H1 (cell line): ENCODE results near the gene ZNF526. TPM values are rescaled to one million over a fixed set of nuclear protein-coding genes. Genes with fewer than 3 reads are reported as not detected.

ENCODE experiments used
- CTCF ChIA-PET: fragments of 300-600 bp; sonication (Branson Sonifier 250); formaldehyde crosslinking; loops from one replicate; lab custom pipeline; 2021; ENCODE audit not compliant: partially characterized antibody; lab: Charles Lee
- POLR2A ChIA-PET: fragments of 300-600 bp; sonication (Branson Sonifier 250); formaldehyde crosslinking; loops from one replicate; lab custom pipeline; 2021; ENCODE audit warnings: inconsistent platforms; ENCODE audit not compliant: partially characterized antibody; lab: Charles Lee
- DNase-seq, 2 experiments: peaks; one replicate each; pipeline versions ENCODE4 v3.0.0 to v3.0.0-alpha.2; 2010 to 2022; ENCODE audit warnings: low spot score in 2 of 2, low read depth in 1 of 2, mixed read lengths in 1 of 2
- FAIRE-seq: peaks from 2 replicates; lab custom pipeline; 2011; peaks lifted over from hg19 to GRCh38; lab: Jason Lieb, UNC
- H2AFZ ChIP-seq: 2 replicates; pipeline ENCODE4 v1.8.1; 2012; ENCODE audit warnings: low read length, inconsistent platforms
- H2AK5ac ChIP-seq: 2 replicates; pipeline ENCODE4 v1.6.1; 2013; ENCODE audit warnings: low read depth, low read length
- H2BK120ac ChIP-seq: replicated peaks from 2 replicates; pipeline ENCODE3; 2013; ENCODE audit warnings: low read depth, low read length, inconsistent platforms
- H2BK12ac ChIP-seq: 2 replicates; pipeline ENCODE4 v1.6.1; 2013; ENCODE audit warnings: low read depth, low read length
- H2BK15ac ChIP-seq: 2 replicates; pipeline ENCODE4 v1.6.1; 2013; ENCODE audit warnings: low read length
- H2BK20ac ChIP-seq: 2 replicates; pipeline ENCODE4 v1.6.1; 2013; ENCODE audit warnings: low read length
- H2BK5ac ChIP-seq: 2 replicates; pipeline ENCODE4 v1.6.1; 2013; ENCODE audit warnings: low read depth, low read length
- H3K14ac ChIP-seq: 2 replicates; pipeline ENCODE4 v1.6.1; 2013; ENCODE audit warnings: inconsistent platforms; ENCODE audit not compliant: insufficient read length
- H3K18ac ChIP-seq: 2 replicates; pipeline ENCODE4 v1.6.1; 2013; ENCODE audit warnings: low read length; ENCODE audit errors: extremely low read depth
- H3K23ac ChIP-seq: 2 replicates; pipeline ENCODE4 v1.6.1; 2013; ENCODE audit warnings: inconsistent platforms; ENCODE audit not compliant: insufficient read length
- H3K23me2 ChIP-seq: 2 replicates; pipeline ENCODE4 v1.6.1; 2013; ENCODE audit warnings: low read depth, low read length
- H3K27ac ChIP-seq: 2 replicates; pipeline ENCODE4 v1.6.1; 2011; ENCODE audit warnings: low read depth, low read length, inconsistent platforms
- H3K27me3 ChIP-seq, 4 experiments: replicated peaks in 1 of 4; 1 replicate in 1 of 4; 2 replicates in 3 of 4; pipeline versions ENCODE4 v1.6.1 to v1.8.1; 2011 to 2013; ENCODE audit warnings: low read length in 3 of 4, mild to moderate bottlenecking in 3 of 4, inconsistent platforms in 2 of 4, mixed read lengths in 2 of 4, moderate library complexity in 1 of 4; ENCODE audit not compliant: control insufficient read depth in 3 of 4, insufficient read depth in 3 of 4; ENCODE audit errors: extremely low read depth in 1 of 4
- H3K36me3 ChIP-seq, 4 experiments: 2 replicates each; pipeline versions ENCODE4 v1.6.1 to v1.8.1; 2011 to 2013; ENCODE audit warnings: mild to moderate bottlenecking in 4 of 4, low read length in 3 of 4, moderate library complexity in 2 of 4, control low read depth in 1 of 4, inconsistent platforms in 1 of 4; ENCODE audit not compliant: insufficient read depth in 4 of 4, control insufficient read depth in 2 of 4
- H3K4ac ChIP-seq: replicated peaks from 2 replicates; pipeline ENCODE3; 2013; ENCODE audit warnings: low read length, low read depth, mixed read lengths, inconsistent platforms; ENCODE audit not compliant: insufficient read length
- H3K4me1 ChIP-seq, 4 experiments: replicated peaks in 1 of 4; 1 replicate in 1 of 4; 2 replicates in 3 of 4; pipeline versions ENCODE4 v1.6.1 to v1.8.1; 2011 to 2013; ENCODE audit warnings: low read length in 3 of 4, inconsistent platforms in 2 of 4, mixed read lengths in 1 of 4; ENCODE audit not compliant: insufficient read depth in 4 of 4, control insufficient read depth in 3 of 4
- H3K4me2 ChIP-seq, 2 experiments: 2 replicates each; pipeline versions ENCODE4 v1.6.1 to v1.8.1; 2011 to 2013; ENCODE audit warnings: low read depth in 2 of 2, low read length in 2 of 2, control low read depth in 1 of 2, inconsistent platforms in 1 of 2, mild to moderate bottlenecking in 1 of 2; ENCODE audit not compliant: insufficient read depth in 1 of 2
- H3K4me3 ChIP-seq, 4 experiments: fragments of 200-600, 300-600 bp in 1 of 4; sonication (generic), shearing (Covaris generic), sonication (Bioruptor Twin) in 1 of 4; 2 replicates each; pipeline versions ENCODE4 v1.5.1 to v1.8.1; 2011 to 2016; ENCODE audit warnings: low read length in 4 of 4, low read depth in 3 of 4, control low read depth in 2 of 4, inconsistent platforms in 2 of 4, mild to moderate bottlenecking in 2 of 4, mixed read lengths in 1 of 4, moderate library complexity in 1 of 4; ENCODE audit not compliant: insufficient read depth in 2 of 4; ENCODE audit errors: extremely low read depth in 1 of 4
- H3K56ac ChIP-seq: replicated peaks from 2 replicates; pipeline ENCODE3; 2013; ENCODE audit warnings: low read depth, mild to moderate bottlenecking, mixed read lengths, low read length, inconsistent platforms; ENCODE audit not compliant: insufficient read length
- H3K79me1 ChIP-seq: 2 replicates; pipeline ENCODE4 v1.6.1; 2013; ENCODE audit warnings: low read depth, low read length, control low read depth
- H3K79me2 ChIP-seq, 2 experiments: 2 replicates each; pipeline versions ENCODE4 v1.6.1 to v1.8.1; 2012 to 2013; ENCODE audit warnings: low read length in 2 of 2, mild to moderate bottlenecking in 2 of 2, inconsistent platforms in 1 of 2; ENCODE audit not compliant: insufficient read depth in 2 of 2, control insufficient read depth in 1 of 2
- H3K9ac ChIP-seq, 4 experiments: replicated peaks in 1 of 4; 1 replicate in 1 of 4; 2 replicates in 3 of 4; pipeline versions ENCODE4 v1.6.1 to v1.8.1; 2011 to 2013; ENCODE audit warnings: low read depth in 3 of 4, low read length in 3 of 4, control low read depth in 2 of 4, mild to moderate bottlenecking in 2 of 4, moderate library complexity in 2 of 4, inconsistent platforms in 1 of 4; ENCODE audit errors: extremely low read depth in 1 of 4
- H3K9me3 ChIP-seq, 2 experiments: 2 replicates each; pipeline versions ENCODE4 v1.6.1 to v1.8.1; 2012 to 2013; ENCODE audit warnings: mild to moderate bottlenecking in 2 of 2, moderate library complexity in 2 of 2, control low read depth in 1 of 2, inconsistent platforms in 1 of 2, low read depth in 1 of 2, low read length in 1 of 2, mixed read lengths in 1 of 2; ENCODE audit not compliant: insufficient read depth in 2 of 2
- H4K20me1 ChIP-seq, 2 experiments: replicated peaks in 1 of 2; 2 replicates each; pipeline versions ENCODE3 to v1.8.1; 2011 to 2013; ENCODE audit warnings: inconsistent platforms in 2 of 2, low read length in 2 of 2, mild to moderate bottlenecking in 1 of 2; ENCODE audit not compliant: insufficient read depth in 2 of 2, control insufficient read depth in 1 of 2
- H4K5ac ChIP-seq: 2 replicates; pipeline ENCODE4 v1.6.1; 2013; ENCODE audit warnings: low read length, low read depth, mixed read lengths, inconsistent platforms; ENCODE audit not compliant: insufficient read length
- H4K8ac ChIP-seq: 2 replicates; pipeline ENCODE4 v1.8.0; 2013; ENCODE audit warnings: mild to moderate bottlenecking, moderate library complexity, low read length, inconsistent platforms; ENCODE audit not compliant: insufficient read depth; ENCODE audit errors: extremely low read depth
- H4K91ac ChIP-seq: replicated peaks from 2 replicates; pipeline ENCODE3; 2013; ENCODE audit warnings: low read length, mixed read lengths, inconsistent platforms; ENCODE audit not compliant: insufficient read length
- CBX5 ChIP-seq: fragments of 300-800, 300-1000 bp; sonication (generic); IDR thresholded peaks from 2 replicates; pipeline ENCODE4 v1.7.1; 2016; ENCODE audit warnings: antibody characterized with exemption, low read length, low read depth
- NRF1 ChIP-seq: IDR thresholded peaks from 2 replicates; pipeline ENCODE4 v1.6.1; 2011; ENCODE audit warnings: mild to moderate bottlenecking, low read depth, low read length, improper control_type of control experiment
- POLR2A ChIP-seq, 2 experiments: IDR thresholded peaks; 1 replicate in 1 of 2; 2 replicates in 1 of 2; pipeline ENCODE4 v1.6.1; 2011; ENCODE audit warnings: low read depth in 2 of 2, low read length in 2 of 2, mild to moderate bottlenecking in 2 of 2; ENCODE audit errors: control extremely low read depth in 1 of 2
- POLR2AphosphoS5 ChIP-seq: IDR thresholded peaks from 2 replicates; pipeline ENCODE4 v1.6.1; 2011; ENCODE audit warnings: low read depth, low read length
- RXRA ChIP-seq: IDR thresholded peaks from 2 replicates; pipeline ENCODE4 v1.6.1; 2011; ENCODE audit warnings: low read depth, mild to moderate bottlenecking, low read length, moderate library complexity; ENCODE audit not compliant: insufficient read depth
- SIX5 ChIP-seq: IDR thresholded peaks from 2 replicates; pipeline ENCODE4 v1.6.1; 2011; ENCODE audit warnings: mild to moderate bottlenecking, low read depth, low read length
- SUZ12 ChIP-seq: fragments of 200-600 bp; sonication (generic); IDR thresholded peaks from 2 replicates; pipeline ENCODE4 v1.6.1; 2012; ENCODE audit warnings: mild to moderate bottlenecking, inconsistent platforms, low read length, moderate library complexity, mixed read lengths
- TCF12 ChIP-seq: IDR thresholded peaks from 2 replicates; pipeline ENCODE4 v1.6.1; 2011; ENCODE audit warnings: low read depth, mild to moderate bottlenecking, low read length
- TEAD4 ChIP-seq: IDR thresholded peaks from 2 replicates; pipeline ENCODE4 v1.6.1; 2012; ENCODE audit warnings: low read depth, low read length, inconsistent platforms, mixed read lengths
- WGBS, 2 experiments: shearing (Covaris generic) in 1 of 2; methylation state at CpG; one replicate each; pipeline versions ENCODE4 v1.1.6 to v1.1.7; 2013 to 2015; ENCODE audit warnings: low lambda C conversion rate in 2 of 2, mixed read lengths in 2 of 2, inconsistent platforms in 1 of 2, low coverage in 1 of 2, missing lambda C conversion rate in 1 of 2; ENCODE audit not compliant: insufficient replicate concordance in 2 of 2, insufficient coverage in 1 of 2, insufficient read length in 1 of 2; ENCODE audit errors: extremely low coverage in 1 of 2, missing lambda C conversion rate in 1 of 2; 5-methylcytosine and 5-hydroxymethylcytosine counted together
- polyA plus RNA-seq, 7 experiments: library from polyadenylated mRNA; depleted of rRNA in 3 of 7; stranded (reverse) in 5 of 7; unstranded in 2 of 7; fragments of >200 nt in 5 of 7; fragments of 200-250 nt in 2 of 7; gene quantifications; 1 replicate in 5 of 7; 2 replicates in 1 of 7; 4 replicates in 1 of 7; pipeline versions ENCODE4 v1.2.1 to v1.2.3, GENCODE V29; 2011 to 2013; ENCODE audit warnings: missing spikeins in 2 of 7, mixed read lengths in 2 of 7
- total RNA-seq: library from RNA; stranded (reverse); fragmentation: NEBNext Ultra II Directional; extraction: Animal tissue kit (Norgen Biotek cat#: 25700); gene quantifications from 2 replicates; pipeline ENCODE4 v1.2.1, GENCODE V29; 2021
- TF ChIP-seq, protein P1 (sequence below): IDR thresholded peaks from 2 replicates; pipeline ENCODE4 v1.6.1; 2011; ENCODE audit warnings: low read length, improper control_type of control experiment

The ZNF526 gene
- total and polyA plus RNA-seq, 2 of the 8 experiments (the other 6 are each of a cell fraction or from before 2014, with no cell fraction given), result 8.4 to 14.1 TPM

DNA sequence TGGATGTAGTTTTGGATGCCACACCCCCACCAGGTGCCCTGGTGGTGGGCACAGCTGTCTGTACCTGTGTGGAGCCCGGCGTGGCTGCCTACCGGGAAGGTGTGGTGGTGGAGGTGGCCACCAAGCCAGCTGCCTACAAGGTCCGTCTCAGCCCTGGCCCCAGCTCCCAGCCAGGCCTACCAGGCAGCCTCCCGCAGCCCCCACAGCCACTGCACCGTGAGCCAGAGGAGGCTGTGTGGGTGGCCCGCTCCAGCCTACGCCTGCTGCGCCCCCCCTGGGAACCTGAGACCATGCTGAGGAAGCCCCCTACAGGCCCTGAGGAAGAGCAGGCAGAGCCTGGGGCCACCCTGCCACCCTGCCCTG lies 52.4 kb downstream of the ZNF526 start:
- Histone ChIP-seq H3K9ac (no peak overlapping the region), H3K79me2 (peaks cover 0 to 9% of the 10 kb centered on the region in 2 experiments; a peak in 1 of 4 replicates), H4K91ac (no peak overlapping the region), H3K23me2 (peaks cover 10% of the 10 kb centered on the region; the same call in 1 of the 2 replicates), H3K56ac (no peak overlapping the region), H3K36me3 (peaks cover 0 to 15% (median 5%) of the 10 kb centered on the region in 4 experiments; a peak in 2 of 8 replicates), H2AK5ac (no peak overlapping the region), H3K4me1 (peaks cover 2 to 20% (median 10%) of the 10 kb centered on the region in 4 experiments), H3K9me3 (no peaks in the 10 kb centered on the region), H4K20me1 (peaks cover 0 to 8% of the 10 kb centered on the region in 2 experiments), H2BK5ac (no peak overlapping the region), H2AFZ (no peak overlapping the region), H4K5ac (no peak overlapping the region), H2BK15ac (no peak overlapping the region), H3K4me3 (no peak overlapping the region), H2BK12ac (no peak overlapping the region), H3K18ac (no peak overlapping the region), H3K27me3 (no peaks in the 10 kb centered on the region), H3K14ac (no peak overlapping the region), H3K4ac (no peak overlapping the region), H3K23ac (no peak overlapping the region), H4K8ac (no peak overlapping the region; the same call in 1 of the 2 replicates), H3K79me1 (peaks cover 5% of the 10 kb centered on the region), H2BK120ac (no peak overlapping the region), H3K27ac (no peak overlapping the region), H3K4me2 (no peak overlapping the region), H2BK20ac (no peak overlapping the region)
- TF ChIP-seq TCF12, result no peak
- no peak for TF ChIP-seq SIX5
- TF ChIP-seq POLR2AphosphoS5, result no peak
- TF ChIP-seq TEAD4, result no peak
- TF ChIP-seq, protein P1, sequence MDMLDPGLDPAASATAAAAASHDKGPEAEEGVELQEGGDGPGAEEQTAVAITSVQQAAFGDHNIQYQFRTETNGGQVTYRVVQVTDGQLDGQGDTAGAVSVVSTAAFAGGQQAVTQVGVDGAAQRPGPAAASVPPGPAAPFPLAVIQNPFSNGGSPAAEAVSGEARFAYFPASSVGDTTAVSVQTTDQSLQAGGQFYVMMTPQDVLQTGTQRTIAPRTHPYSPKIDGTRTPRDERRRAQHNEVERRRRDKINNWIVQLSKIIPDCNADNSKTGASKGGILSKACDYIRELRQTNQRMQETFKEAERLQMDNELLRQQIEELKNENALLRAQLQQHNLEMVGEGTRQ, result no peak
- TF ChIP-seq POLR2A (IDR thresholded peaks at IDR 0.05; ENCODE audit: control extremely low read depth in 1 of 2, low read depth in 2 of 2, low read length in 2 of 2), result no peak
- TF ChIP-seq SUZ12, result no peak
- no peak for TF ChIP-seq NRF1
- no peak for TF ChIP-seq RXRA
- TF ChIP-seq CBX5, result no peak
- 94% methylated on average over 9 of the region's 9 CpGs; no CpG with 5 or more reads in 1 of the 2 experiments for WGBS, 2 experiments
- FAIRE-seq, result no peak
- no peak for DNase-seq
- ChIA-PET POLR2A (interaction anchor here (1.1 to 4.1 kb wide), 2 partner anchors 8 to 10 kb away, joined by 4 to 27 read pairs; no protein-coding TSS in a partner anchor), CTCF (interaction anchor here (1.4 kb wide), 1 partner anchor 27 kb away, joined by 3 read pairs; no protein-coding TSS in a partner anchor)
